HepG2 (cell line): Measurements from ENCODE around the gene UBTD2.

Experiments
- BRD4 ChIP-seq: sonication (generic); formaldehyde crosslinking; IDR thresholded peaks from 2 replicates; pipeline ENCODE4 v1.4.0; 2020; ENCODE audit warnings: missing genetic modification reagents
- EZH2 ChIP-seq: conservative IDR thresholded peaks from 2 replicates; pipeline ENCODE4 v1.6.1; 2012; ENCODE audit warnings: mild to moderate bottlenecking, low read depth, low read length, moderate library complexity
- PCBP2 ChIP-seq: fragments of 200-400 bp; formaldehyde crosslinking; optimal IDR thresholded peaks from 2 replicates; pipeline ENCODE3; 2018; ENCODE audit warnings: low read length, low read depth; ENCODE audit not compliant: poor library complexity, severe bottlenecking
- ZNF775 ChIP-seq: sonication (generic); formaldehyde crosslinking; IDR thresholded peaks from 2 replicates; pipeline ENCODE4 v1.4.0; 2020; ENCODE audit warnings: missing genetic modification reagents, mild to moderate bottlenecking, moderate library complexity, borderline replicate concordance

DNA sequence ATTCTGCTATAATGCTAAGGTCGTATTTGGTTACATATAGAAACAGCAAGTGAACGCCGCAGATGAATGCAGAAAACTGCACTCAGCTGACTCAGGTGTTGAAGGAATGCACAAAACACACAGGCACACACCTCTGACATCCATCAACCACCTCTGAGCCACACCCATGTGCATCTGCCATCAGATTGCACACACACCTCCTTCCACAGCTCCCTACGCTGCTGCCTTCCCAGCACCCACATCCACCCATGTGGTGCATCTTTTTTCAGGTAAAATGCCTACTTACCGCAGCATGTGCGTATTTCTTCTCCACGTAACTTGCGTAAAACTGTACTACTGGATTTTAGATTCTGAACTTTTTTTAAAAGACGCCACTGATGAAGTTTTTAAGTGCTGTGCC is 102.6 kb downstream of the UBTD2 start:
- TF ChIP-seq EZH2, result no peak
- TF ChIP-seq PCBP2, result no peak
- TF ChIP-seq BRD4 (CRISPR knock-in tag), result no peak
- TF ChIP-seq ZNF775 (CRISPR knock-in tag), result no peak
